ENCODE data around the gene HLA-DMB.

Gene HLA-DMB

DNA sequence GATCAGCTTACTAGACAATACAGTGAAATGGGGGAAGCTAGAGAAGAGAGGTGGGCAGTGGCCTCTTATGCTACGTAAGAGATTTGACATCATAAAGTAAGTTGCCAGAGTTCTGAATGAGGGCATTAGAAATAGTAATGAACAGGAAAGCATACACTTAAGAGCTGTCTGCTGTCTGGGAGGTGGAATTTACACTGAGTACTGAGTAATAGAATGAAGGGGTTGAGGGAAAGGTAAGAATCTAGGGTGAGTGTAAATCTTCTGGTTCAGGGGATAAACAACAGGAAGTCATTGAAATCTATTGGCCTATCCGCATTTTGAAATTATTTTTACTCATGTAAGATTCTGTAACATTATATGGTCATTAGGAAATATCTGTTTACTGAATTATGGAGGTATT lies 35.8 kb downstream of the HLA-DMB start:
- peak; percentile 14 for DNase-seq

GRCh38 chr6:32903952-32904351 lies 36.9 kb downstream of the HLA-DMB start:
- no peak for DNase-seq

DNA sequence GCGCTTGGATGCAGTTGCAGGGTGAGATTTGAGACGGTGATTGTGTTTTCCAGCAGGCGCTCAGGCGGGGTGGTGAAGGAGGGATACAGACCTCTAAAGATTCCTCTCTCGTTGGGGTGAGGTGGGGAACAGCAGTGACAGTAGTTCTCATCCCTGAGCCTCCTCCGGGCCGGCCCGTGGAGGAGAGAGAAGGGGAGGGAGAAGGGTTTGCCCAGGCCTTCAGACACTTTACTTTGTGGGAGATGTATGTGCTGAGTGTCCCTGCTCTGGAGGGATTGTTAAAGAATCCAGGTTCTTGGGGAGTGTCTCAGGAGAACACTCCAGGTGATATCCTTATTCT lies 45.9 kb downstream of the HLA-DMB start:
- no peak for DNase-seq

DNA sequence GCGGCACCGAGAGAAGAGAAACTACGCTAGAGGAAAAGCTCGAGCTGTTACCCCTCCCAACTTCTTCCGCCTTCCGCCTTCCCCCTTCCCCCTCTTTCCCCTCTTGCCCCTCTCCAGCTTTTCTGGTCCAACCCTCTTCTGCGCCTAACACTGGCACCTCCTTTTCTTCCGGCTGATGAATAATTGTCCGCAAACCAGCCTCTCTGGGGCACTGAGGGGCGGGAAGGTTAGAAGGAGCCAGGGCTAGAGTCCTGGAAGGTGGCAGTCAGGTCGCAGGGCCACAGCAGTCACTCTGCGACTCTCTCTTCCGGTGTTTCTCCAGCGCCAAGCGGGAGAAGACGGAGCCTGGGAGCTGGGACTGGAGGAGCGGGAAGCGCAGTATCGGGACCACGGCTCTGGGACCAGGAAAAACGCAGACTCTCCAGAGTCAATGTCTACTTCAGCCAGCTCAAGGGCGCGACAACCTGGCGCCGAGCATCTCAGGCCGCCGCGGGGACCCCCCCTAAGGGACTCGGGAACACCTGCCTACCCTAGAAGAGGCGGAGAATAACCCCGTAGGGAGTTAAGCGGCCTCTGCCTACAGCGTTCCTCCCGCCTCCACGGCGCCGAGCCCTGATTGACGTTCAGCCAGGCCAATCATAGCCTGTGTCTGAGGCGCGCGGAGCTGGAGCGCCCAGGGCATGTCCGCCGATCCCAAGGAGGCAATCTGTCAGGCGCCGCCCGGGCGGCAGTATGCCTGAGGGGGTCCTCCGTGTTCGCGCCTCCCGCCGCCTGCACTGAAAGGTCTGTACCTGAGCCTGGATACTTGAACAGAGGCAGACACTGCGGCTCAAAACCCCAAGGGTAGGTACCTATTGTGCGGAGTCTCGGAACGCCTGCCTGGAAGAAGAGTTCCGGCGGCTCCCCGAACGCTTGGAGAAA lies 46.5 kb downstream of the HLA-DMB start:
- DNase-seq: peak; percentile 89

- DNase-seq: no peak
These were observed 50.0 kb downstream of the HLA-DMB start for GRCh38 chr6:32890831-32891230.

GRCh38 chr6:32889533-32889932 lies 51.3 kb downstream of the HLA-DMB start:
- DNase-seq: peak; percentile 41

GRCh38 chr6:32888576-32888975 lies 52.3 kb downstream of the HLA-DMB start:
- DNase-seq: no peak

DNA sequence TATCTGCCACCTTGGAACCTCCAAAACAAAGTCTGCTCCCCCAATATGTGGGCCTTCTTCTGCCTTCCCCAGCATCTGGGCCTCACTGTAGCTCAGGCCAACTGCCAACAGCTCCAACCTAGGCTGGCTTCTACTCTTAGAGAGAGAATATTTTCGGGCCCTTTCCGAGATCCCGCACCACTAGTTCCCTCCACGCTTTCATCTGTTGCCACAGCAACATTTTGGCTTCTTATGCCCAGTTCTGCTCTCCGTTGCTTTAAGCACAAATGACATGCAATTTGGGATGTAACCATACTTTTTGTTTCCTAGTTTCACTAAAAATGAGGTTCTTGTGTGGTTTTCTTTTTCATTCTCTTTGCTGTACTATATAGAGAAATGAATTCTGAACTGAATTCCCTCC lies 53.2 kb downstream of the HLA-DMB start:
- DNase-seq: no peak

DNA sequence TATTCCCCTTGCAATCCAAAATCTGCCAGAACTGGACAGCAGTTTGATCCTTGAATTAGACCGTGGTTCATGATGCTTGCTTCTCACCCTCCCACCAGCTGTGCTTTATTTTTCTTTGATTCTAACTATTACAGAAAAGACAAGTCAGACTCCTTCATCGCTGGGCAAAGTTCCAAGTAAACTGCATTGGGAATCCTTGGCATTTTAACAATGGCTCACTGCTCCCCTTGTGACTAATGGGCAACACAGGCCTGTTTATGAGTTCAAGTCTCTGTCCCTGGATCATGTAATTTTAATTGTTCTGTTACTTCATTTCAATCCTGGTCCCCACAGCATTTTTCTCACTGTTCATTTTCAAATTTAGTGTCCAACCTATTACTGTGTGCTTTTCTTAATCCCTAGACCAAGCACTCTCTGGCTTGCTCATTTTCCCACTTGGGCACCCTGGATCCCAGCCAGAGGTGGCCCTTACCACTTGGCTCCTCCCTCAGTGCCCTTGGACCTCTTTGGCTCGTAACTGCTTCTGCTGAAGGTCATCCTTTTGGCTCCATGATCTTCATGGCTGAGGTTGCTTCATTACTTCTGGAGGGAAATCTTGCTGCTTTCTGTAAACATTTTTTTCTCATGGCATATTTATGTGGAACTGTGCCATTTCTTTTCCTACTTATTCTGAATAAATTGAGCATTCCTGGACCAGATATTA lies 54.0 kb downstream of the HLA-DMB start:
- DNase-seq: peak; percentile 86

- peak; percentile 77 for DNase-seq
These were observed 55.0 kb downstream of the HLA-DMB start for GRCh38 chr6:32885698-32886286.
